BE2C (cell line): ENCODE measurements around the gene APH1B.

Experiments used
- DNase-seq: peaks from one replicate; pipeline ENCODE4 v3.0.0-alpha.2; 2020
- H3K27me3 ChIP-seq: fragments of 250-450 bp; sonication (Bioruptor Pico); 2 replicates; pipeline ENCODE4 v1.5.1; 2020; ENCODE audit warnings: mild to moderate bottlenecking
- H3K36me3 ChIP-seq: fragments of 250-450 bp; sonication (Bioruptor Pico); 2 replicates; pipeline ENCODE4 v1.5.1; 2020; ENCODE audit warnings: mild to moderate bottlenecking
- H3K4me1 ChIP-seq: fragments of 250-450 bp; sonication (Bioruptor Pico); 2 replicates; pipeline ENCODE4 v1.5.1; 2020
- H3K4me3 ChIP-seq: 2 replicates; pipeline ENCODE4 v1.5.1; 2011; ENCODE audit warnings: low read depth, low read length
- H3K9me3 ChIP-seq: fragments of 250-450 bp; sonication (Bioruptor Pico); 2 replicates; pipeline ENCODE4 v1.5.1; 2020
- TF ChIP-seq, protein P1 (sequence below): IDR thresholded peaks from 2 replicates; pipeline ENCODE4 v1.5.1; 2012; ENCODE audit warnings: mild to moderate bottlenecking, low read depth, low read length

Gene APH1B

DNA sequence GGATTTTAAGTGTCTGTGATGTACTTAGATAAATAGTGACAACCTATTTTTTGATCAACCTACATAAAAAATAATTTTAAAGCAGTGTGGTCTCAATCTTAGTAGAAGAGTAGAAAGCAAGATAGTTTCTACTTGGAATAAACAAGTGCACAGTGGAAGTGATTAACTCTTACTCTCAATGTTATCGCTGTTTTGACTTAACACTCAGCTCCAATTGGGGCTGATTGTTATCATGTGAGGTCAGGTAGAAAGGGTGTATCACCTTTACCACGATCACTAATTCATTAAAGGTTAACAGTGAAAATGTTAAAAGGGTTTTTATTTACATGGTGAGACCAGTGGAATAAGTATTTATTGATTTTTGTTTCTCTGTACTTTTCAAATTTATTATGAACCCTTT, 22.4 kb upstream of the APH1B start:
- H3K4me3 ChIP-seq: no peak overlapping the region
- no peaks in the 10 kb centered on the region for H3K27me3 ChIP-seq
- no peak for DNase-seq
- H3K36me3 ChIP-seq: no peaks in the 10 kb centered on the region
- no peaks in the 10 kb centered on the region; the same call in 1 of the 2 replicates for H3K4me1 ChIP-seq
- TF ChIP-seq, protein P1, sequence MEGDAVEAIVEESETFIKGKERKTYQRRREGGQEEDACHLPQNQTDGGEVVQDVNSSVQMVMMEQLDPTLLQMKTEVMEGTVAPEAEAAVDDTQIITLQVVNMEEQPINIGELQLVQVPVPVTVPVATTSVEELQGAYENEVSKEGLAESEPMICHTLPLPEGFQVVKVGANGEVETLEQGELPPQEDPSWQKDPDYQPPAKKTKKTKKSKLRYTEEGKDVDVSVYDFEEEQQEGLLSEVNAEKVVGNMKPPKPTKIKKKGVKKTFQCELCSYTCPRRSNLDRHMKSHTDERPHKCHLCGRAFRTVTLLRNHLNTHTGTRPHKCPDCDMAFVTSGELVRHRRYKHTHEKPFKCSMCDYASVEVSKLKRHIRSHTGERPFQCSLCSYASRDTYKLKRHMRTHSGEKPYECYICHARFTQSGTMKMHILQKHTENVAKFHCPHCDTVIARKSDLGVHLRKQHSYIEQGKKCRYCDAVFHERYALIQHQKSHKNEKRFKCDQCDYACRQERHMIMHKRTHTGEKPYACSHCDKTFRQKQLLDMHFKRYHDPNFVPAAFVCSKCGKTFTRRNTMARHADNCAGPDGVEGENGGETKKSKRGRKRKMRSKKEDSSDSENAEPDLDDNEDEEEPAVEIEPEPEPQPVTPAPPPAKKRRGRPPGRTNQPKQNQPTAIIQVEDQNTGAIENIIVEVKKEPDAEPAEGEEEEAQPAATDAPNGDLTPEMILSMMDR: no peak
- no peaks in the 10 kb centered on the region for H3K9me3 ChIP-seq

GRCh38 chr15:63255489-63255990, 21.9 kb upstream of the APH1B start:
- Histone ChIP-seq H3K9me3 (no peaks in the 10 kb centered on the region), H3K4me1 (no peaks in the 10 kb centered on the region; the same call in 1 of the 2 replicates), H3K27me3 (no peaks in the 10 kb centered on the region), H3K4me3 (no peak overlapping the region), H3K36me3 (no peaks in the 10 kb centered on the region)
- TF ChIP-seq, protein P1: no peak
- no peak for DNase-seq

- TF ChIP-seq, protein P1: no peak
- no peak for DNase-seq
- Histone ChIP-seq H3K4me1 (no peaks in the 10 kb centered on the region; the same call in 1 of the 2 replicates), H3K27me3 (no peaks in the 10 kb centered on the region), H3K9me3 (no peaks in the 10 kb centered on the region), H3K36me3 (no peaks in the 10 kb centered on the region), H3K4me3 (no peak overlapping the region)
These were observed 20.8 kb upstream of the APH1B start for GRCh38 chr15:63256433-63257274.

DNA sequence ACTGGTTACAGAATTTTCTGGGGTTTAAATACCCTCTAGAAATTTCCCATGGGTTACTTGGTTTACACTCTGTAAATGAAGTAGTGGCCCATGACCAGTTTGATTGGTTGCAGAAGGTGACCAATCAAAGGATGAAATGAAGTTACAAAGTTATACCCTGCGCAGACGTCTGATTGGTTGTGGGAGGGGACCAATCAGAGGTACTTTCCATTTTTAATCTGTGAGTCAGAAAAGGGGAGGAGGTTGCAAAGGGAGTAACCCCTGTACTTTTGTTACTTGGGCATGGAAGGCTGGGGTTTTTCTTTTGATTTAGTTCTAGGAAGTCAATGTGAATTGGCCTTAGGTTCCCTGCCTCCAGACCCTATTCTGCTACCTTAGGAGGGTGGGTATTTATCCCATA, 18.7 kb upstream of the APH1B start:
- no peaks in the 10 kb centered on the region for H3K27me3 ChIP-seq
- H3K4me1 ChIP-seq: no peaks in the 10 kb centered on the region; the same call in 1 of the 2 replicates
- no peaks in the 10 kb centered on the region for H3K9me3 ChIP-seq
- no peaks in the 10 kb centered on the region for H3K36me3 ChIP-seq
- H3K4me3 ChIP-seq: no peak overlapping the region
- no peak for DNase-seq
- TF ChIP-seq, protein P1: no peak

GRCh38 chr15:63260791-63261190, 16.6 kb upstream of the APH1B start:
- no peak for DNase-seq
- Histone ChIP-seq H3K36me3 (no peaks in the 10 kb centered on the region), H3K9me3 (no peaks in the 10 kb centered on the region), H3K4me1 (no peaks in the 10 kb centered on the region), H3K27me3 (no peaks in the 10 kb centered on the region), H3K4me3 (no peak overlapping the region)
- TF ChIP-seq, protein P1: no peak

- H3K36me3 ChIP-seq: no peaks in the 10 kb centered on the region
- H3K4me1 ChIP-seq: no peaks in the 10 kb centered on the region
- TF ChIP-seq, protein P1: no peak
- no peaks in the 10 kb centered on the region for H3K27me3 ChIP-seq
- H3K9me3 ChIP-seq: no peaks in the 10 kb centered on the region
- no peak for DNase-seq
- no peak overlapping the region for H3K4me3 ChIP-seq
These were observed 16.1 kb upstream of the APH1B start for GRCh38 chr15:63261311-63261710.
